WTC11 (cell line): ENCODE data around the gene GABRG3. TPM values are rescaled to one million over a fixed set of nuclear protein-coding genes. Genes with fewer than 3 reads are reported as not detected.

Source experiments
- ATAC-seq: fragments of 200-7000 bp; cut with Tn5 transposase; 2 replicates; pipeline ENCODE4 v1.10.0; 2021; ENCODE audit warnings: mild to moderate bottlenecking, moderate library complexity
- CTCF ChIA-PET: fragments of 300-600 bp; sonication (Branson Sonifier 250); formaldehyde crosslinking; loops from one replicate; lab custom pipeline; 2021; ENCODE audit warnings: antibody characterized with exemption; lab: Charles Lee
- POLR2A ChIA-PET: fragments of 350-600 bp; sonication (Branson Sonifier 250); formaldehyde crosslinking; loops from one replicate; lab custom pipeline; 2021; ENCODE audit warnings: antibody characterized with exemption; lab: Charles Lee
- DNase-seq: peaks from one replicate; pipeline ENCODE4 v3.0.0; 2021; ENCODE audit warnings: low spot score
- H3K27ac Mint-ChIP-seq: 2 replicates; pipeline ENCODE4 v1.8.0; 2021; ENCODE audit warnings: mixed read lengths
- H3K27me3 Mint-ChIP-seq: 2 replicates; pipeline ENCODE4 v1.8.0; 2021; ENCODE audit warnings: low read depth, mild to moderate bottlenecking, moderate library complexity, mixed read lengths
- H3K36me3 Mint-ChIP-seq: 2 replicates; pipeline ENCODE4 v1.8.0; 2021; ENCODE audit warnings: mixed read lengths
- H3K4me1 Mint-ChIP-seq: 2 replicates; pipeline ENCODE4 v1.8.0; 2022; ENCODE audit warnings: mixed read lengths
- H3K4me3 Mint-ChIP-seq: 2 replicates; pipeline ENCODE4 v1.8.0; 2021; ENCODE audit warnings: mild to moderate bottlenecking, moderate library complexity, mixed read lengths
- H3K9me3 Mint-ChIP-seq: 2 replicates; pipeline ENCODE4 v1.8.0; 2021; ENCODE audit warnings: mixed read lengths
- CREB1 ChIP-seq: sonication (generic); formaldehyde crosslinking; IDR thresholded peaks from 2 replicates; pipeline ENCODE4 v1.8.0; 2023; ENCODE audit warnings: mild to moderate bottlenecking, missing genetic modification reagents
- CTCF ChIP-seq: fragments of 200-600 bp; IDR thresholded peaks from 2 replicates; pipeline ENCODE4 v1.8.0; 2022; ENCODE audit warnings: antibody characterized with exemption
- FOXJ3 ChIP-seq: sonication (generic); formaldehyde crosslinking; IDR thresholded peaks from 2 replicates; pipeline ENCODE4 v1.9.0; 2021; ENCODE audit warnings: missing genetic modification reagents, mild to moderate bottlenecking, borderline replicate concordance
- FOXP1 ChIP-seq: sonication (generic); formaldehyde crosslinking; IDR thresholded peaks from 2 replicates; pipeline ENCODE4 v1.8.0; 2022; ENCODE audit warnings: missing genetic modification reagents, mild to moderate bottlenecking, moderate library complexity, borderline replicate concordance
- IRF2 ChIP-seq: sonication (generic); formaldehyde crosslinking; IDR thresholded peaks from 2 replicates; pipeline ENCODE4 v1.8.0; 2022; ENCODE audit warnings: low read depth, missing genetic modification reagents, borderline replicate concordance
- KAT7 ChIP-seq: sonication (generic); formaldehyde crosslinking; IDR thresholded peaks from 2 replicates; pipeline ENCODE4 v1.8.1; 2023; ENCODE audit warnings: missing genetic modification reagents, mild to moderate bottlenecking, borderline replicate concordance
- NR1H2 ChIP-seq: sonication (generic); formaldehyde crosslinking; IDR thresholded peaks from 2 replicates; pipeline ENCODE4 v1.9.0; 2021; ENCODE audit warnings: mild to moderate bottlenecking, moderate library complexity, missing genetic modification reagents
- TEAD1 ChIP-seq: sonication (generic); formaldehyde crosslinking; IDR thresholded peaks from 2 replicates; pipeline ENCODE4 v1.8.0; 2022; ENCODE audit warnings: mild to moderate bottlenecking, missing genetic modification reagents
- ZBTB21 ChIP-seq: sonication (generic); formaldehyde crosslinking; IDR thresholded peaks from 2 replicates; pipeline ENCODE4 v1.8.1; 2023; ENCODE audit warnings: mild to moderate bottlenecking, missing genetic modification reagents, borderline replicate concordance
- ZBTB43 ChIP-seq: sonication (generic); formaldehyde crosslinking; IDR thresholded peaks from 2 replicates; pipeline ENCODE4 v1.8.1; 2023; ENCODE audit warnings: mild to moderate bottlenecking, missing genetic modification reagents
- ZNF317 ChIP-seq: sonication (generic); formaldehyde crosslinking; IDR thresholded peaks from 2 replicates; pipeline ENCODE4 v1.8.1; 2023; ENCODE audit warnings: low read depth, mild to moderate bottlenecking, moderate library complexity, missing genetic modification reagents, borderline replicate concordance
- ZNF396 ChIP-seq: fragments of 250-450 bp; sonication (Bioruptor Pico); IDR thresholded peaks from 2 replicates; pipeline ENCODE4 v1.8.0; 2021; ENCODE audit warnings: mild to moderate bottlenecking, moderate library complexity, borderline replicate concordance
- ZNF423 ChIP-seq: fragments of 250-450 bp; sonication (Bioruptor Pico); IDR thresholded peaks from 2 replicates; pipeline ENCODE4 v2.1.2; 2022; ENCODE audit warnings: mild to moderate bottlenecking, moderate library complexity
- ZNF671 ChIP-seq: fragments of 250-450 bp; sonication (Bioruptor Pico); IDR thresholded peaks from 2 replicates; pipeline ENCODE4 v1.8.0; 2021; ENCODE audit warnings: mild to moderate bottlenecking
- total RNA-seq: library from RNA; stranded (reverse); gene quantifications from 3 replicates; pipeline ENCODE4 v1.2.3, GENCODE V29; 2021
- TF ChIP-seq, protein P1 (sequence below): sonication (generic); formaldehyde crosslinking; IDR thresholded peaks from 2 replicates; pipeline ENCODE4 v1.8.0; 2022; ENCODE audit warnings: missing genetic modification reagents
- TF ChIP-seq, protein P2 (sequence below): sonication (generic); formaldehyde crosslinking; IDR thresholded peaks from 2 replicates; pipeline ENCODE4 v1.8.0; 2023; ENCODE audit warnings: missing genetic modification reagents, mild to moderate bottlenecking, borderline replicate concordance
- TF ChIP-seq, protein P3 (sequence below): fragments of 250-450 bp; sonication (Bioruptor Pico); IDR thresholded peaks from 2 replicates; pipeline ENCODE4 v1.8.0; 2021; ENCODE audit warnings: mild to moderate bottlenecking
- TF ChIP-seq, protein P4 (sequence below): sonication (generic); formaldehyde crosslinking; IDR thresholded peaks from 2 replicates; pipeline ENCODE4 v1.8.1; 2022; ENCODE audit warnings: mild to moderate bottlenecking, moderate library complexity, missing genetic modification reagents
- TF ChIP-seq, protein P5 (sequence below): sonication (generic); formaldehyde crosslinking; IDR thresholded peaks from 2 replicates; pipeline ENCODE4 v1.8.1; 2023; ENCODE audit warnings: mild to moderate bottlenecking, missing genetic modification reagents

Gene GABRG3
- total RNA-seq, 1 experiment from 2014 or later = 0.72 TPM

DNA sequence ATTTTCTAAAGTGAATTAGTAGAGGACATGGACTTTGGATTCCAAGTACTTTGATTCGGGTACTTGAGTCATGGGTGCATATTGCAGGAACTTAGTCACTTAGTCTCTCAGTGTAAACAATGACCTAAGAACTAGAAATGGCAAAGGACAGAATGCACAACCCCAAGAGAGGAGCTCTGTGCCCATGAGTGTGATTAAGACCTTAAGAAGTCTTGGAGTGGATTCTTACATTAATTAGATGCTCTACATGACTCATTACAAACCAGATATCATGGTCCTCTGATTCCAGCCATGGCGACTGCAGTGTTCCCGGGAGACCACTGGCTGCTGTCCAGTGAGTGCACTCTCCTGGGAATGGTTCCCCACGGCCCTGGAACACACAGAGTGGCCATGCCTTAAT is 251.5 kb downstream of the GABRG3 start (continued):
- TF ChIP-seq, protein P1, sequence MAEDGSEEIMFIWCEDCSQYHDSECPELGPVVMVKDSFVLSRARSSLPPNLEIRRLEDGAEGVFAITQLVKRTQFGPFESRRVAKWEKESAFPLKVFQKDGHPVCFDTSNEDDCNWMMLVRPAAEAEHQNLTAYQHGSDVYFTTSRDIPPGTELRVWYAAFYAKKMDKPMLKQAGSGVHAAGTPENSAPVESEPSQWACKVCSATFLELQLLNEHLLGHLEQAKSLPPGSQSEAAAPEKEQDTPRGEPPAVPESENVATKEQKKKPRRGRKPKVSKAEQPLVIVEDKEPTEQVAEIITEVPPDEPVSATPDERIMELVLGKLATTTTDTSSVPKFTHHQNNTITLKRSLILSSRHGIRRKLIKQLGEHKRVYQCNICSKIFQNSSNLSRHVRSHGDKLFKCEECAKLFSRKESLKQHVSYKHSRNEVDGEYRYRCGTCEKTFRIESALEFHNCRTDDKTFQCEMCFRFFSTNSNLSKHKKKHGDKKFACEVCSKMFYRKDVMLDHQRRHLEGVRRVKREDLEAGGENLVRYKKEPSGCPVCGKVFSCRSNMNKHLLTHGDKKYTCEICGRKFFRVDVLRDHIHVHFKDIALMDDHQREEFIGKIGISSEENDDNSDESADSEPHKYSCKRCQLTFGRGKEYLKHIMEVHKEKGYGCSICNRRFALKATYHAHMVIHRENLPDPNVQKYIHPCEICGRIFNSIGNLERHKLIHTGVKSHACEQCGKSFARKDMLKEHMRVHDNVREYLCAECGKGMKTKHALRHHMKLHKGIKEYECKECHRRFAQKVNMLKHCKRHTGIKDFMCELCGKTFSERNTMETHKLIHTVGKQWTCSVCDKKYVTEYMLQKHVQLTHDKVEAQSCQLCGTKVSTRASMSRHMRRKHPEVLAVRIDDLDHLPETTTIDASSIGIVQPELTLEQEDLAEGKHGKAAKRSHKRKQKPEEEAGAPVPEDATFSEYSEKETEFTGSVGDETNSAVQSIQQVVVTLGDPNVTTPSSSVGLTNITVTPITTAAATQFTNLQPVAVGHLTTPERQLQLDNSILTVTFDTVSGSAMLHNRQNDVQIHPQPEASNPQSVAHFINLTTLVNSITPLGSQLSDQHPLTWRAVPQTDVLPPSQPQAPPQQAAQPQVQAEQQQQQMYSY (CRISPR knock-in tag) = no peak
- TF ChIP-seq ZNF317 (CRISPR knock-in tag) = no peak

DNA sequence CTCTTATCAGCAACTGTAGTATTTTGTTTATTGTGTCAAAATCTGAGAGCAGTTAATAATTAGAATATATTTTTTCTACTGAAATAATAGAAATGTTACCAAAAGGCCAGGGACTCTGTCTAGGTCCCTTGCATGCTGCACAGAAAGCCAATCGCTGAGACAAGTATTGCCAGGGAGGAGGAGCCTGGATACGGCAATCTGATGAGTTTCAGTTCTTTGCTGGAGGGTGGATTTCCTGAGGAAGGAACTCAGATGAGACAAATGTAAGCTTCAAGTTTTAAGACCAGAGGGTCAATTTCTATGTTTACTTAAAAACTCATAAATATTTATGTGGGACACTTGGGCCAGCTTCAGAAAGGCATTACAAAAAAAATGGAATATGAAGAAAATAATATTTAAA is 252.2 kb downstream of the GABRG3 start:
- Mint-ChIP-seq H3K27ac (no peak overlapping the region), H3K4me3 (no peak overlapping the region), H3K4me1 (peaks cover 8% of the 10 kb centered on the region), H3K27me3 (no peaks in the 10 kb centered on the region; the same call in 1 of the 2 replicates), H3K36me3 (no peaks in the 10 kb centered on the region), H3K9me3 (peaks cover 2% of the 10 kb centered on the region; the same call in 1 of the 2 replicates)
- POLR2A ChIA-PET = no interaction called here
- CTCF ChIA-PET = no interaction called here
- ATAC-seq (no peak), DNase-seq (no peak)
- TF ChIP-seq, protein P2, sequence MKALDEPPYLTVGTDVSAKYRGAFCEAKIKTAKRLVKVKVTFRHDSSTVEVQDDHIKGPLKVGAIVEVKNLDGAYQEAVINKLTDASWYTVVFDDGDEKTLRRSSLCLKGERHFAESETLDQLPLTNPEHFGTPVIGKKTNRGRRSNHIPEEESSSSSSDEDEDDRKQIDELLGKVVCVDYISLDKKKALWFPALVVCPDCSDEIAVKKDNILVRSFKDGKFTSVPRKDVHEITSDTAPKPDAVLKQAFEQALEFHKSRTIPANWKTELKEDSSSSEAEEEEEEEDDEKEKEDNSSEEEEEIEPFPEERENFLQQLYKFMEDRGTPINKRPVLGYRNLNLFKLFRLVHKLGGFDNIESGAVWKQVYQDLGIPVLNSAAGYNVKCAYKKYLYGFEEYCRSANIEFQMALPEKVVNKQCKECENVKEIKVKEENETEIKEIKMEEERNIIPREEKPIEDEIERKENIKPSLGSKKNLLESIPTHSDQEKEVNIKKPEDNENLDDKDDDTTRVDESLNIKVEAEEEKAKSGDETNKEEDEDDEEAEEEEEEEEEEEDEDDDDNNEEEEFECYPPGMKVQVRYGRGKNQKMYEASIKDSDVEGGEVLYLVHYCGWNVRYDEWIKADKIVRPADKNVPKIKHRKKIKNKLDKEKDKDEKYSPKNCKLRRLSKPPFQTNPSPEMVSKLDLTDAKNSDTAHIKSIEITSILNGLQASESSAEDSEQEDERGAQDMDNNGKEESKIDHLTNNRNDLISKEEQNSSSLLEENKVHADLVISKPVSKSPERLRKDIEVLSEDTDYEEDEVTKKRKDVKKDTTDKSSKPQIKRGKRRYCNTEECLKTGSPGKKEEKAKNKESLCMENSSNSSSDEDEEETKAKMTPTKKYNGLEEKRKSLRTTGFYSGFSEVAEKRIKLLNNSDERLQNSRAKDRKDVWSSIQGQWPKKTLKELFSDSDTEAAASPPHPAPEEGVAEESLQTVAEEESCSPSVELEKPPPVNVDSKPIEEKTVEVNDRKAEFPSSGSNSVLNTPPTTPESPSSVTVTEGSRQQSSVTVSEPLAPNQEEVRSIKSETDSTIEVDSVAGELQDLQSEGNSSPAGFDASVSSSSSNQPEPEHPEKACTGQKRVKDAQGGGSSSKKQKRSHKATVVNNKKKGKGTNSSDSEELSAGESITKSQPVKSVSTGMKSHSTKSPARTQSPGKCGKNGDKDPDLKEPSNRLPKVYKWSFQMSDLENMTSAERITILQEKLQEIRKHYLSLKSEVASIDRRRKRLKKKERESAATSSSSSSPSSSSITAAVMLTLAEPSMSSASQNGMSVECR (CRISPR knock-in tag) = no peak
- TF ChIP-seq CTCF = no peak
- TF ChIP-seq, protein P3, sequence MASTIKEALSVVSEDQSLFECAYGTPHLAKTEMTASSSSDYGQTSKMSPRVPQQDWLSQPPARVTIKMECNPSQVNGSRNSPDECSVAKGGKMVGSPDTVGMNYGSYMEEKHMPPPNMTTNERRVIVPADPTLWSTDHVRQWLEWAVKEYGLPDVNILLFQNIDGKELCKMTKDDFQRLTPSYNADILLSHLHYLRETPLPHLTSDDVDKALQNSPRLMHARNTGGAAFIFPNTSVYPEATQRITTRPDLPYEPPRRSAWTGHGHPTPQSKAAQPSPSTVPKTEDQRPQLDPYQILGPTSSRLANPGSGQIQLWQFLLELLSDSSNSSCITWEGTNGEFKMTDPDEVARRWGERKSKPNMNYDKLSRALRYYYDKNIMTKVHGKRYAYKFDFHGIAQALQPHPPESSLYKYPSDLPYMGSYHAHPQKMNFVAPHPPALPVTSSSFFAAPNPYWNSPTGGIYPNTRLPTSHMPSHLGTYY (CRISPR knock-in tag) = no peak
- TF ChIP-seq IRF2 = no peak
- TF ChIP-seq, protein P4, sequence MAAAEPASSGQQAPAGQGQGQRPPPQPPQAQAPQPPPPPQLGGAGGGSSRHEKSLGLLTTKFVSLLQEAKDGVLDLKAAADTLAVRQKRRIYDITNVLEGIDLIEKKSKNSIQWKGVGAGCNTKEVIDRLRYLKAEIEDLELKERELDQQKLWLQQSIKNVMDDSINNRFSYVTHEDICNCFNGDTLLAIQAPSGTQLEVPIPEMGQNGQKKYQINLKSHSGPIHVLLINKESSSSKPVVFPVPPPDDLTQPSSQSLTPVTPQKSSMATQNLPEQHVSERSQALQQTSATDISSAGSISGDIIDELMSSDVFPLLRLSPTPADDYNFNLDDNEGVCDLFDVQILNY (CRISPR knock-in tag) = no peak
- no peak for TF ChIP-seq ZNF396 (CRISPR knock-in tag)
- no peak for TF ChIP-seq FOXP1 (CRISPR knock-in tag)
- no peak for TF ChIP-seq FOXJ3 (CRISPR knock-in tag)
- TF ChIP-seq ZBTB43 (CRISPR knock-in tag) = no peak
- TF ChIP-seq NR1H2 (CRISPR knock-in tag) = no peak
- TF ChIP-seq ZNF671 (CRISPR knock-in tag) = no peak
- TF ChIP-seq ZBTB21 (CRISPR knock-in tag) = no peak
- TF ChIP-seq, protein P5, sequence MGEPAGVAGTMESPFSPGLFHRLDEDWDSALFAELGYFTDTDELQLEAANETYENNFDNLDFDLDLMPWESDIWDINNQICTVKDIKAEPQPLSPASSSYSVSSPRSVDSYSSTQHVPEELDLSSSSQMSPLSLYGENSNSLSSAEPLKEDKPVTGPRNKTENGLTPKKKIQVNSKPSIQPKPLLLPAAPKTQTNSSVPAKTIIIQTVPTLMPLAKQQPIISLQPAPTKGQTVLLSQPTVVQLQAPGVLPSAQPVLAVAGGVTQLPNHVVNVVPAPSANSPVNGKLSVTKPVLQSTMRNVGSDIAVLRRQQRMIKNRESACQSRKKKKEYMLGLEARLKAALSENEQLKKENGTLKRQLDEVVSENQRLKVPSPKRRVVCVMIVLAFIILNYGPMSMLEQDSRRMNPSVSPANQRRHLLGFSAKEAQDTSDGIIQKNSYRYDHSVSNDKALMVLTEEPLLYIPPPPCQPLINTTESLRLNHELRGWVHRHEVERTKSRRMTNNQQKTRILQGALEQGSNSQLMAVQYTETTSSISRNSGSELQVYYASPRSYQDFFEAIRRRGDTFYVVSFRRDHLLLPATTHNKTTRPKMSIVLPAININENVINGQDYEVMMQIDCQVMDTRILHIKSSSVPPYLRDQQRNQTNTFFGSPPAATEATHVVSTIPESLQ (CRISPR knock-in tag) = no peak
- TF ChIP-seq ZNF423 (CRISPR knock-in tag) = no peak
- TF ChIP-seq CREB1 (CRISPR knock-in tag) = no peak
- no peak for TF ChIP-seq TEAD1 (CRISPR knock-in tag)
- TF ChIP-seq KAT7 = no peak
